Stimulated activated naive B cell treated with anti-CD40 and anti-IgM and Interleukin-4, amounts not matched to agents 10 μg/mL and 1 μg/mL and 100 μg/mL, for 72 hours (primary cell): ENCODE data around the gene GRM7.

Source experiments
- ATAC-seq, 2 donors: fragments of 150-1000 bp; cut with Tn5 transposase; replicated peaks; 2 replicates each; pipeline ENCODE4 v1.10.0; 2021; ENCODE audit warnings: moderate library complexity in 1 of 2
- DNase-seq: peaks from one replicate; pipeline ENCODE4 v3.0.0; 2021
- H3K27ac Mint-ChIP-seq: one replicate; pipeline ENCODE4 v1.8.0; 2022; ENCODE audit warnings: mild to moderate bottlenecking, mixed read lengths
- H3K27me3 Mint-ChIP-seq, 2 donors: one replicate each; pipeline ENCODE4 v1.8.0; 2022; ENCODE audit warnings: mixed read lengths in 2 of 2
- H3K36me3 Mint-ChIP-seq, 2 donors: one replicate each; pipeline ENCODE4 v1.8.0; 2022; ENCODE audit warnings: mixed read lengths in 2 of 2, mild to moderate bottlenecking in 1 of 2
- H3K4me1 Mint-ChIP-seq, 2 donors: one replicate each; pipeline ENCODE4 v1.8.0; 2022; ENCODE audit warnings: mixed read lengths in 2 of 2, mild to moderate bottlenecking in 1 of 2
- H3K4me3 Mint-ChIP-seq, 2 donors: one replicate each; pipeline ENCODE4 v1.8.0; 2022; ENCODE audit warnings: mild to moderate bottlenecking in 2 of 2, mixed read lengths in 2 of 2, moderate library complexity in 1 of 2
- H3K9me3 Mint-ChIP-seq, 2 donors: one replicate each; pipeline ENCODE4 v1.8.0; 2022; ENCODE audit warnings: mixed read lengths in 2 of 2, mild to moderate bottlenecking in 1 of 2

Gene GRM7

DNA sequence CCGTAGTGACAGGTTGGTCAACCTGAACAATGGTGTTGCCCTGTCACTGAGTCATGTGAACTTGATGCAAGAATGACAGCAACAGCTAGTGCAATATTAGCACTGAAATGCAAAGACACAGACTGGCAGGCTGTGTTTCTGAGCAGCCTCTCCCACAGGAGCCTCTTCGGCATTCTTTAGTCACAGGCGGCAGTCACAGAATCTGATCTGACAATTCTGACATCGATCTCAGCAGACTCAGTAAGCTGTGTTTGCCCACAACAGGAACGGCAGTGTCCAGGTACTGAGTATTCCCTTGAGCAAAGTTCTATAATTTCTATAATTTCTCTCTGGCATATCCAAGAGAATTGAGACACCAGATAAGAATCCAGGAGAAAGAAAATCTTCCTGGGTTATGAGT, 776.8 kb downstream of the GRM7 start:
- no peaks in the 10 kb centered on the region for H3K36me3 Mint-ChIP-seq
- ATAC-seq, result no peak

DNA sequence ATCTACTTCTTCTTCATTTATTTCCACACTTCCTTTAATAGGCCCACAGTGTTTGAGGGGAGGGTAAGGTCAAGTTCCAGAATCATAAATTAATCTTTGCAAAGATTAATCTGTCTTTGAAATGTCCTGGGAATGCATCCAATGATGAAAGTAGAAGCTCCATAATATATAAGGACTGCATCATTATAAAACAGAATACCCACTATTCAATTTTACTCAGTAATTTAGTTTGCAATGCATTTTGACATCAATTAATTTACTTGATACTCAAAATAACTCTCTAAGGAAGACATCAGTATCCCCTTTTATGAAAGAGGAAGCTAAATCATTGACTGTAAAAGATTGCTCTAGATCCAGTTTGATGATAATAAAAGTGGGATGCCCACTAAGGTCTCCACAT, 777.2 kb downstream of the GRM7 start:
- Mint-ChIP-seq H3K36me3 (no peaks in the 10 kb centered on the region), H3K4me3 (no peak overlapping the region), H3K9me3 (peaks cover 0 to 6% of the 10 kb centered on the region in 2 donors), H3K4me1 (no peaks in the 10 kb centered on the region), H3K27ac (no peak overlapping the region), H3K27me3 (no peaks in the 10 kb centered on the region)
- no peak for ATAC-seq
- DNase-seq, result no peak

More for the DNA sequence above, 776.8 kb downstream of the GRM7 start:
- no peak overlapping the region for H3K4me3 Mint-ChIP-seq
- DNase-seq, result no peak
- no peaks in the 10 kb centered on the region for H3K27me3 Mint-ChIP-seq
- H3K9me3 Mint-ChIP-seq, result peaks cover 0 to 6% of the 10 kb centered on the region in 2 donors
- no peaks in the 10 kb centered on the region for H3K4me1 Mint-ChIP-seq
- no peak overlapping the region for H3K27ac Mint-ChIP-seq

DNA sequence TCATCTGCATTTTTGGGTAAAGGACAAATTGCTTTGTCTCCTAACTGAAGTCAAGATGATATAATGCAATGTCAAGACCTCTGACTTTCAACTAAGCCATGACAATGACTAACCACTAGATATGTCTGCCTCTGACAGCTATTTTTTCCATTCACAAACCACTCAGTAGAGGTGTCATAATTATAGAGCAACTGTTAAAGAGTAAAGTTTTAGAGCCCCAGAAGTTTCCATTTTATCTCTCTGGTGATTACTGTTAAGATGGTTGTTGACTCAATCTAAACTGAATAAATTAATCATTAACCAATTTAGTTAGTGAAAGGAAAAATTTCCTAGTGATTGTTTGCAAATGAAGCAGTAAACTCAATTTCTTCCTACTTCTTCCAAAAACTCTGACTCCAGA, 779.9 kb downstream of the GRM7 start:
- Mint-ChIP-seq H3K36me3 (no peaks in the 10 kb centered on the region), H3K9me3 (peaks cover 0 to 4% of the 10 kb centered on the region in 2 donors), H3K27me3 (no peaks in the 10 kb centered on the region), H3K4me3 (no peak overlapping the region), H3K4me1 (no peaks in the 10 kb centered on the region), H3K27ac (no peak overlapping the region)
- ATAC-seq, result no peak
- no peak for DNase-seq

DNA sequence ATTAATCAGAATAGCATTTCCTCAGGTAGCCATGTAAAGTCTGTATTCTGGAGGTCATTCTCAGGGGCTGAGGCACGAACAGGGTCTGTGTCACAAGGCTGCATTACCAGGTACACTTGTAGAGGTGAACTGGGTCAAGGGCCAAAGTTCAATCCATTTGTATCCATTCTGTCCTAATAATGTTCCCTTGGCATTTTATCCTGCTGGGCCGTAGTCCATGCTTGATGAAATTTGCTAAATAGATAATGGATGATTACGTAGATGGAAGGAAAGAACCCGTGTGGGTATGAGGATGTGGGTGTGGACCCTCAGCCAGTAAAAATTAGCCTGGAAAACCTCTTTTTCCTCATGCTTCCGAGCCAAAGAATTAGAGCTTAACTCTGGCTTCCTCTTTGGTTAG, 785.9 kb downstream of the GRM7 start:
- Mint-ChIP-seq H3K4me3 (no peak overlapping the region), H3K27me3 (no peaks in the 10 kb centered on the region), H3K9me3 (peaks cover 0 to 7% of the 10 kb centered on the region in 2 donors), H3K4me1 (no peaks in the 10 kb centered on the region), H3K27ac (no peak overlapping the region), H3K36me3 (no peaks in the 10 kb centered on the region)
- ATAC-seq (no peak), DNase-seq (no peak)

DNA sequence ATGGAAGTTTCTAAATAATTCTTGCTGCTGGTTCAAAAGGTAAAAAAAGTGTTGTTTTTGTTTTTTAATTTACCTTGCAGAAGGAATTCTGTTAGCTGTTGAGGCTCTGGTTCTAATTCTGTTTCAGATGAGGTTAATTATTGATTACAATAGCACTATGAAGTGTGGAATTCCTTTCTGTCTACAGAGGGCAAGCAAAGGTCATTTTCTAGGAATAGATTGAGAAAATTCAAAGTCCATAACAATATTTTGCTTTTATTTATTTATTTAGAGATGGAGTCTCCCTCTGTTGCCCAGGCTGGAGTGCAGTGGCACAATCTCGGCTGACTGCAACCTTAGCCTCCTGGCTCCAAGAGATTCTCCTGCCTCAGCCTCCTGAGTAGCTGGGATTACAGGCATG, 789.6 kb downstream of the GRM7 start:
- Mint-ChIP-seq H3K27ac (no peak overlapping the region), H3K9me3 (peaks cover 0 to 16% of the 10 kb centered on the region in 2 donors), H3K4me3 (no peak overlapping the region), H3K27me3 (no peaks in the 10 kb centered on the region), H3K4me1 (no peaks in the 10 kb centered on the region), H3K36me3 (no peaks in the 10 kb centered on the region)
- no peak for DNase-seq
- no peak for ATAC-seq

DNA sequence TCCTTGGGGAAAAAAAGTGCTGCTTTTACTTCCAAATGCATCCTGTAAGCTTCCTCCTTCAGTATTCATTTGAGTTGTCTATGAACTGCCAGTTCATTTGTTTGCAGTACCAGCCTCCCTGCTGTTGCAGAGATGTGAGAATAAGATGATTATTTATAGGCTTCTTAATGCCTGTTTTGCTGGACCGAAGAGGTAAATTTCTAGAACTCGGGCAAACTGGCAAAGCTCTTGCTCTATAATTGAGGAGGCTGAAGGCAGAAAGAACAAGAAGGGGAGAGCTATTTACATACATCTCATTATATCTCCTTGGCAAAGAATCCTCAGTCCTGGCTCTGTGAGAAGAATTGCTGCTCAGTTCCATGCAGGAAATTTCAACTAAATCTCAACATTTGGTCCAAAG, 790.4 kb downstream of the GRM7 start:
- peaks cover 0 to 16% of the 10 kb centered on the region in 2 donors for H3K9me3 Mint-ChIP-seq
- H3K4me3 Mint-ChIP-seq, result no peak overlapping the region
- no peaks in the 10 kb centered on the region for H3K4me1 Mint-ChIP-seq
- DNase-seq (no peak), ATAC-seq (no peak)
- no peaks in the 10 kb centered on the region for H3K27me3 Mint-ChIP-seq
- H3K27ac Mint-ChIP-seq, result no peak overlapping the region
- H3K36me3 Mint-ChIP-seq, result no peaks in the 10 kb centered on the region

DNA sequence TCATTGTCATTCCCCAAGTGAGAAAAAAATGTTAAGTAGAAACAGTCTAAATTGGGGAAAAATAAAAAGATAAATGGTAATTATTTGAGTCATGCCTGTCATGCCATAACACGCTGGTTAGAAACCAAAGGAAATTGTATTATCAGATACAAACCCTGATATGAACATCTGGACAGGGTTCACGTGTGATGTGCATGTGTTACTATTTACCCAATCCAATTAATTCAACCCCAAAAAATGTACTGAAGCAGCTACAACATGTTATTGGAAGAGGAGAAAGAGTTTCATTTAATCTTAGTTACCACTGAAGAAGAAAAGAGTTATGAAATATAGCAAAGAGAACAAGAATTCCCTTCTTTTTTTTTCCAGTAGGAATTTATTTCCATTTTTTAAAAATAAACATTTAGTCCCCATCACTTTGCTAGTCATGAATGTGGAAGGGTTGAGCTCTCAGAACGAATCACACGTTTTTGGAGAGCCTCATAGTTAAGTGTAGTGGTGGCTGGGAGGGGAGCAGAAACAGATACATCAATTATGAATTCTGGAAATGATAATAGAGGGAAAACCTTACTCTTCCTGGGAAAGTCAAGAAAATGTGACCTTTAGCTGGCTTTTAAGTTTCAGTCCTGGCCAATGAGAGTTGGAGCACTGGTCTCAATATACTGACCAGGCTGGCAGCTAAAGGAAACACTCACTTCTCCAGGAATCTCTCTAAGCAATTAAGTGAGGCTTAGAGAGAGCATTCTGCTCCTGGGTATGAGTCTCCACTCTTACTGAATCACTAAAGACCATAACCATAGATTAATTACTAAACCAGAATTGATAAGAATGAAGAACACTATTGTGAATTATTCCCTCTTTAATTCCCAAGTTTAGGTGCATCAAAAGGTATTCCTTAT, 796.5 kb downstream of the GRM7 start:
- no peak overlapping the region for H3K27ac Mint-ChIP-seq
- H3K36me3 Mint-ChIP-seq, result no peaks in the 10 kb centered on the region
- ATAC-seq (no peak), DNase-seq (no peak)
- peaks cover 0 to 10% of the 10 kb centered on the region in 2 donors for H3K9me3 Mint-ChIP-seq
- no peaks in the 10 kb centered on the region for H3K27me3 Mint-ChIP-seq
- no peak overlapping the region for H3K4me3 Mint-ChIP-seq
- no peaks in the 10 kb centered on the region for H3K4me1 Mint-ChIP-seq

DNA sequence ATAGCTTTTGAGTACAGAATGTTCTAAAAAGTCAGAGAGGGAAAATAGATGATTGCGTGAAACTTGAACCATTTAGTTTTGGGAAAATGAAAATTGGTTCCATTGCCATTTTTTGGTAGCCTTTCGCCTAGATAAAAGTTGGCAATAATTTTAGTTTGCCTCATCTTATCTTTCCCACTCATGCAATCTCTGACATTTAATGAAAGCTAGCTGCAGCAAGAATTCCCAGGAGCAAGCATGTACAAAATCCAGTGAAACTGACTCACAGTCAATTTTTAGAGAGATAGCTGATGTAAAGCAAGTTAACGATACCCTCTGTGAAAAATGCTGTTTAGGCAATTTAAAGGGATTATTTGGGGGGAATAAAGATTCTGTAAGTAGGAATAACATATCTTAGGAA, 797.4 kb downstream of the GRM7 start:
- Mint-ChIP-seq H3K27ac (no peak overlapping the region), H3K4me1 (no peaks in the 10 kb centered on the region), H3K9me3 (peaks cover 0 to 9% of the 10 kb centered on the region in 2 donors), H3K27me3 (no peaks in the 10 kb centered on the region), H3K36me3 (no peaks in the 10 kb centered on the region), H3K4me3 (no peak overlapping the region)
- DNase-seq (no peak), ATAC-seq (no peak)

DNA sequence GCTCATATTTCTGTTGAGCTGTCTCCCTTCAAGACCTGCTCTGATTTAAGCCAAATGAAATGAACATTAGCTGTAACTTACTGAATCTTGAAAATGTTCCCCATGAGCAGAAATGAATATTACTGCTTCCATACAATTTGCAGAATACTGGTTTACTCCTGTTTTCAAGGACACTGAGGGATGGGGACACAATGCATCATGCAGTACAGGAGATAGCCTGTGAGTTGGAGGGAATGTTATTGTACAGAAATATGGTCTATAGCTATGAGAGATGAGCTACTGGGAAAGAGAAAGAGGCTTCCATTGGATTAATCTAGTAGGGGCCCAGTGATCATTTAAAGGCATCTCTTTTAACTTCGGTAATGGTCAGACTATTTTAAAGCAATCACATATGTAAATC, 798.2 kb downstream of the GRM7 start:
- Mint-ChIP-seq H3K4me1 (no peaks in the 10 kb centered on the region), H3K27me3 (no peaks in the 10 kb centered on the region), H3K9me3 (peaks cover under 1 to 3% of the 10 kb centered on the region in 2 donors), H3K4me3 (no peak overlapping the region), H3K36me3 (no peaks in the 10 kb centered on the region), H3K27ac (no peak overlapping the region)
- DNase-seq (no peak), ATAC-seq (no peak)

DNA sequence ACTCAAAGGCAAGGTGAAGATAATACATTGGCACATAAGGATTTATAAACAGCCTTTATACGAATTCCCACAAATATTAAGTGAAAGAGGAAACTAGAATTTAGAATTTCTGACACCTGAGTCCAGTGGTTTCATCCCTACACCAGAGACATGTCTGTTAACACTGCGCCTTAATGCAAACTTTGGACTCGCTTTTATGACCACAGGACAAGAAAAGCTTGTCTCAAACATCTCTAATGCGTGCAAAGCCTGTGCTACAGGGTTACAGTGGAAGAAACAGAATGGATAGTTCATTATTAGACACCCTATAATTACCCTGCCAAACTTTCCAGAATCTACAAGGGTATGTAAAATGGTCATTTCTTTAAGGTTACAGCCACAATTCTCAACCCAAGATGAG, 802.9 kb downstream of the GRM7 start:
- Mint-ChIP-seq H3K9me3 (peaks cover 3 to 4% of the 10 kb centered on the region in 2 donors), H3K27ac (no peak overlapping the region), H3K27me3 (no peaks in the 10 kb centered on the region), H3K36me3 (no peaks in the 10 kb centered on the region), H3K4me1 (no peaks in the 10 kb centered on the region), H3K4me3 (no peak overlapping the region)
- no peak for ATAC-seq
- no peak for DNase-seq

DNA sequence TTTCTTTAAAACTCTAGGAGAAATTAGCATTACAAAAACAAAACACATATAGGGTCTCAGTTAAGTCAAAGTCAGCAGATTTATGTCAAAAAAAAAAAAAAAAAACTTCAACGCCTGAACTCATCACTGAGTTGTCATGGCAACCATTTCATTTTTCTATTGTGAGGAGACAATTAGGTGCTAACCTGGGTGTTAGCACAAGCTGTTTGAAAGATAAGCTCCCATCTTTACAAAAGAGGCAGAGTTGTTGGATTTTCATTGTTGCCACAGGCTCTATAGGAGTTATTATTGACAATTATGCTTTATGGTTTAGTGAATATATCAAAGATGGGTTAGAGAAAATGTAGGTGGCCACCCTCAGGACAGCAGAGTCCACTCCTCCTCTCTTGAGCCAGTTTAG, 806.9 kb downstream of the GRM7 start:
- ATAC-seq (no peak), DNase-seq (no peak)
- Mint-ChIP-seq H3K27me3 (no peaks in the 10 kb centered on the region), H3K4me1 (no peaks in the 10 kb centered on the region), H3K4me3 (no peak overlapping the region), H3K36me3 (no peaks in the 10 kb centered on the region), H3K27ac (no peak overlapping the region), H3K9me3 (peaks cover 1 to 4% of the 10 kb centered on the region in 2 donors)

DNA sequence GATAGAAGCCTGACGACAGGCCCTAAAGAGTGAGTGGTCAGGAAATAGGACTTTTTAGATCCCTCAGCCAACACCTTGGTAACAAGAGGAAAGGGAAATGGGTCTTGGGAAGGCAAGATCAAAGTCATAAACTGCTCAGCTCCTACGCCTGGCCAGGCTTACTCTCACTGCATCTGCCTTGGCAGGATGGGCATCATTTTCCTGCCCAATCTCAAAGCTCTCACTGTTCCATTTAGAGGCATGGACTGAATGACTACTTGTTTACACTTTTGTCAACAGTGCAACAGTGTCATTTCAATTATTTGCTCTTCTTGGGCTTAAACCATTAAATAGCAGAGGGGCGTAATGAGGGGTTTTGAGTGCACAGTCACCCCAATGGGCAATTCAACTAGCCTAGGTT, 808.7 kb downstream of the GRM7 start:
- Mint-ChIP-seq H3K4me3 (no peak overlapping the region), H3K9me3 (peaks cover 0 to 1% of the 10 kb centered on the region in 2 donors), H3K27me3 (no peaks in the 10 kb centered on the region), H3K27ac (no peak overlapping the region), H3K36me3 (no peaks in the 10 kb centered on the region), H3K4me1 (no peaks in the 10 kb centered on the region)
- ATAC-seq (no peak), DNase-seq (no peak)

DNA sequence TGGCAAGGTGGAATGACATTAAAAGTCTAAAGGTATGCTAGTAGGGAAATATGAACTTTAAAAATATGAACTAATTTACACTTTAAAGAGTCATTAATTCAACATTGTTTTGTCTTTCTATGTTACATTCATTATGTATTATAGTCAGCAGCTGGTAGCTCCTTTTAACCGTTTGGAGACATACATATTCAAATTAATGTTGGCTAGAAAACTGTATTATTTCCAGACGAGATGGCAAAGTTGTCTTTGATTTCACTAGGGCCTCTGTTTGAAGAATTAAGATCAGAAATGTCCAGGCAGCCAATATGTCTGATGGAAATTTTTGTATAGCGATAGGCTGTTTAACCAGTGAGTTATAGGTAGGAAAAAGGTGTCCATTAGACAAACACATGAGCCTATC, 817.6 kb downstream of the GRM7 start:
- Mint-ChIP-seq H3K27me3 (no peaks in the 10 kb centered on the region), H3K9me3 (peaks cover 5 to 10% of the 10 kb centered on the region in 2 donors), H3K4me3 (no peak overlapping the region), H3K36me3 (no peaks in the 10 kb centered on the region), H3K27ac (no peak overlapping the region), H3K4me1 (no peaks in the 10 kb centered on the region)
- ATAC-seq (no peak), DNase-seq (no peak)

DNA sequence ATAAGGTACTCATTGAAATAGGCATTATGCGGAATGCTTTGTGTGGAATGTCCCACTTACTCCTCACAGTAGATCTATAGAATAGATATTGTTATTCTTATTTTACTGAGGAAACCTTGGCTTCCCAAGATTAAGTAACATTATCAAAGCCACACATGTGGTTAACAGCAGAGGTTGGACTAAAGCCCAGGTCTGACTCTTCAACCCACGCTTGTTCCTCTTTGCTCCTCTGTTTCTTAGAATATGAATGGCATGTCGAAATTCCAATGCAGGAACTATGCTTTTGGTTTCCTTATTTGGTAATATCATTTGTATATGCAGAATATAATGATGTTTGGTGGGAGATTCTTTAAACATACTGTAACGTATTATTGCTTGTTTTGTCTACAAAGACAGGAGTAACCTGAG, 821.9 kb downstream of the GRM7 start:
- Mint-ChIP-seq H3K9me3 (peaks cover 5 to 13% of the 10 kb centered on the region in 2 donors), H3K27ac (no peak overlapping the region), H3K36me3 (no peaks in the 10 kb centered on the region), H3K27me3 (no peaks in the 10 kb centered on the region), H3K4me1 (no peaks in the 10 kb centered on the region), H3K4me3 (no peak overlapping the region)
- ATAC-seq (no peak), DNase-seq (no peak)

DNA sequence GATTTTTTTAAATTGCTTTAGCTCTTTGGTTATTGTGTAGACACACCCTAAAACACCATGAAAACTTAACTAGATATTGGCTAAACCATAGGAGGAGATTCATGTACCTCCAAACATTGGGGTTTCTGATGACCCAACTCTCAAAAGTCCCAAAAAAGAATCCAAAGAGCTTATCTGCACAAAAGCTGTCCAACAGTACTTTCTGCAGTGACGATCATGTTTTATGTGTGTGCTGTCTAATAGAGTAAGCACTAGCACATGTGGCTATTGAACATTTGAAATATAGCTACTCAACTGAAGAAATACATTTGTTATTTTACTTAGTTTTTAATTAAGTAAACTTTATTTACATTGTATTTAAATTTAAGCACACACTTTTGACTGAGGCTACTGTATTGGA, 822.5 kb downstream of the GRM7 start:
- Mint-ChIP-seq H3K4me3 (no peak overlapping the region), H3K36me3 (no peaks in the 10 kb centered on the region), H3K9me3 (peaks cover 5 to 14% of the 10 kb centered on the region in 2 donors), H3K27ac (no peak overlapping the region), H3K4me1 (no peaks in the 10 kb centered on the region), H3K27me3 (no peaks in the 10 kb centered on the region)
- DNase-seq (no peak), ATAC-seq (no peak)
